A549 (cell line): ENCODE results near the gene RABL2B.

Source experiments
- CEBPB ChIP-seq, 2 experiments: fragments of >200 bp in 1 of 2; sonication (Bioruptor Twin) in 1 of 2; formaldehyde crosslinking in 1 of 2; IDR thresholded peaks; 2 replicates each; pipeline ENCODE4 v1.6.1; 2012 to 2016
- EP300 ChIP-seq, 2 experiments: fragments of >200 bp; sonication (Bioruptor Twin); formaldehyde crosslinking; IDR thresholded peaks; 2 replicates in 1 of 2; 3 replicates in 1 of 2; pipeline ENCODE4 v1.6.1; 2016 to 2017
- KDM1A ChIP-seq: fragments of 200-600 bp; sonication (generic); IDR thresholded peaks from 2 replicates; pipeline ENCODE4 v1.6.1; 2016; ENCODE audit warnings: low read depth, mild to moderate bottlenecking
- MAFK ChIP-seq: fragments of 450-650 bp; IDR thresholded peaks from 2 replicates; pipeline ENCODE4 v1.6.1; 2014; ENCODE audit not compliant: partially characterized antibody
- MAZ ChIP-seq: fragments of 150-350 bp; IDR thresholded peaks from 2 replicates; pipeline ENCODE4 v1.6.1; 2014; ENCODE audit warnings: antibody characterized with exemption, low read depth, low read length, borderline replicate concordance
- POLR2A ChIP-seq: IDR thresholded peaks from 2 replicates; pipeline ENCODE4 v1.6.1; 2012; ENCODE audit warnings: mild to moderate bottlenecking, low read length
- RAD21 ChIP-seq, 2 experiments: fragments of >200 bp in 1 of 2; sonication (Bioruptor Twin) in 1 of 2; formaldehyde crosslinking in 1 of 2; IDR thresholded peaks in 1 of 2; conservative IDR thresholded peaks in 1 of 2; 2 replicates in 1 of 2; 3 replicates in 1 of 2; pipeline ENCODE4 v1.6.1; 2012 to 2018; ENCODE audit warnings: inconsistent platforms in 1 of 2
- RARB ChIP-seq: fragments of 250-450 bp; sonication (Bioruptor Pico); IDR thresholded peaks from 2 replicates; pipeline ENCODE4 v1.8.0; 2021; ENCODE audit warnings: mild to moderate bottlenecking, moderate library complexity
- TF ChIP-seq, protein P1 (sequence below): fragments of >200 bp; sonication (Bioruptor Twin); formaldehyde crosslinking; IDR thresholded peaks from 3 replicates; pipeline ENCODE4 v1.5.1; 2016
- TF ChIP-seq, protein P2 (sequence below): fragments of >200 bp; sonication (Bioruptor Twin); formaldehyde crosslinking; IDR thresholded peaks from 3 replicates; pipeline ENCODE4 v1.6.1; 2016
- TF ChIP-seq, protein P3 (sequence below): fragments of 150-350 bp; IDR thresholded peaks from 2 replicates; pipeline ENCODE4 v1.6.1; 2014; ENCODE audit warnings: low read depth, mild to moderate bottlenecking, low read length
- TF ChIP-seq, protein P4 (sequence below): fragments of 250-450 bp; sonication (Bioruptor Pico); IDR thresholded peaks from 2 replicates; pipeline ENCODE4 v1.5.0; 2021; ENCODE audit warnings: mild to moderate bottlenecking, moderate library complexity, borderline replicate concordance

DNA sequence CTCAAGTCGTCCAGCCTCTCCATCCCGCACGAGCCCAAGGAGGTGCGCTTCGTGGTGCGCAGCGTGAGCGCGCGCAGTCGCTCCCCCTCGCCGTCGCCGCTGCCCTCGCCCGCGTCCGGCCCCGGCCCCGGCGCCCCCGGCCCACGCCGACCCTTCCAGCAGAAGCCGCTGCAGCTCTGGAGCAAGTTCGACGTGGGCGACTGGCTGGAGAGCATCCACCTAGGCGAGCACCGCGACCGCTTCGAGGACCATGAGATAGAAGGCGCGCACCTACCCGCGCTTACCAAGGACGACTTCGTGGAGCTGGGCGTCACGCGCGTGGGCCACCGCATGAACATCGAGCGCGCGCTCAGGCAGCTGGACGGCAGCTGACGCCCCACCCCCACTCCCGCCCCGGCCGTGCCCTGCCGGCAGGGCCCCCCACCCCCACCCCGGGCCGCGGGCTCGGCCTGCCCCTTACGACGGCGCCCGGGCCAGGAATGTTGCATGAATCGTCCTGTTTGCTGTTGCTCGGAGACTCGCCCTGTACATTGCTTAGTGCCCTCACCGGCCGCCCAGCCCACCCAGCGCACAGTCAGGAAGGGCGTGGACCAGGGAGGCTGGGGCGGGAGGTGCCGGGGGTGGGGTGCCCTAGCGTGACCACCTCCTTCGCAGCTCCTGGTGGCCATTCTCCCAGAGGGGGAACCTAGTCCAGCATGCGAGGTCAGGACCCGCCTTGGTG lies 52.3 kb downstream of the RABL2B start:
- TF ChIP-seq, protein P1, sequence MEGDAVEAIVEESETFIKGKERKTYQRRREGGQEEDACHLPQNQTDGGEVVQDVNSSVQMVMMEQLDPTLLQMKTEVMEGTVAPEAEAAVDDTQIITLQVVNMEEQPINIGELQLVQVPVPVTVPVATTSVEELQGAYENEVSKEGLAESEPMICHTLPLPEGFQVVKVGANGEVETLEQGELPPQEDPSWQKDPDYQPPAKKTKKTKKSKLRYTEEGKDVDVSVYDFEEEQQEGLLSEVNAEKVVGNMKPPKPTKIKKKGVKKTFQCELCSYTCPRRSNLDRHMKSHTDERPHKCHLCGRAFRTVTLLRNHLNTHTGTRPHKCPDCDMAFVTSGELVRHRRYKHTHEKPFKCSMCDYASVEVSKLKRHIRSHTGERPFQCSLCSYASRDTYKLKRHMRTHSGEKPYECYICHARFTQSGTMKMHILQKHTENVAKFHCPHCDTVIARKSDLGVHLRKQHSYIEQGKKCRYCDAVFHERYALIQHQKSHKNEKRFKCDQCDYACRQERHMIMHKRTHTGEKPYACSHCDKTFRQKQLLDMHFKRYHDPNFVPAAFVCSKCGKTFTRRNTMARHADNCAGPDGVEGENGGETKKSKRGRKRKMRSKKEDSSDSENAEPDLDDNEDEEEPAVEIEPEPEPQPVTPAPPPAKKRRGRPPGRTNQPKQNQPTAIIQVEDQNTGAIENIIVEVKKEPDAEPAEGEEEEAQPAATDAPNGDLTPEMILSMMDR: no peak
- TF ChIP-seq MAFK (no peak), POLR2A (no peak), EP300 (IDR thresholded peaks at IDR 0.05) (no peak), MAZ (no peak), CEBPB (IDR thresholded peaks at IDR 0.05) (no peak), RARB (CRISPR knock-in tag) (no peak), KDM1A (no peak), RAD21 (conservative IDR thresholded peaks at IDR 0.05 in 1 of 2, IDR thresholded peaks at IDR 0.05 in 1 of 2) (no peak)
- TF ChIP-seq, protein P2, sequence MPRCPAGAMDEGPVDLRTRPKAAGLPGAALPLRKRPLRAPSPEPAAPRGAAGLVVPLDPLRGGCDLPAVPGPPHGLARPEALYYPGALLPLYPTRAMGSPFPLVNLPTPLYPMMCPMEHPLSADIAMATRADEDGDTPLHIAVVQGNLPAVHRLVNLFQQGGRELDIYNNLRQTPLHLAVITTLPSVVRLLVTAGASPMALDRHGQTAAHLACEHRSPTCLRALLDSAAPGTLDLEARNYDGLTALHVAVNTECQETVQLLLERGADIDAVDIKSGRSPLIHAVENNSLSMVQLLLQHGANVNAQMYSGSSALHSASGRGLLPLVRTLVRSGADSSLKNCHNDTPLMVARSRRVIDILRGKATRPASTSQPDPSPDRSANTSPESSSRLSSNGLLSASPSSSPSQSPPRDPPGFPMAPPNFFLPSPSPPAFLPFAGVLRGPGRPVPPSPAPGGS: no peak
- TF ChIP-seq, protein P3, sequence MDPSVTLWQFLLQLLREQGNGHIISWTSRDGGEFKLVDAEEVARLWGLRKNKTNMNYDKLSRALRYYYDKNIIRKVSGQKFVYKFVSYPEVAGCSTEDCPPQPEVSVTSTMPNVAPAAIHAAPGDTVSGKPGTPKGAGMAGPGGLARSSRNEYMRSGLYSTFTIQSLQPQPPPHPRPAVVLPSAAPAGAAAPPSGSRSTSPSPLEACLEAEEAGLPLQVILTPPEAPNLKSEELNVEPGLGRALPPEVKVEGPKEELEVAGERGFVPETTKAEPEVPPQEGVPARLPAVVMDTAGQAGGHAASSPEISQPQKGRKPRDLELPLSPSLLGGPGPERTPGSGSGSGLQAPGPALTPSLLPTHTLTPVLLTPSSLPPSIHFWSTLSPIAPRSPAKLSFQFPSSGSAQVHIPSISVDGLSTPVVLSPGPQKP: no peak
- TF ChIP-seq, protein P4, sequence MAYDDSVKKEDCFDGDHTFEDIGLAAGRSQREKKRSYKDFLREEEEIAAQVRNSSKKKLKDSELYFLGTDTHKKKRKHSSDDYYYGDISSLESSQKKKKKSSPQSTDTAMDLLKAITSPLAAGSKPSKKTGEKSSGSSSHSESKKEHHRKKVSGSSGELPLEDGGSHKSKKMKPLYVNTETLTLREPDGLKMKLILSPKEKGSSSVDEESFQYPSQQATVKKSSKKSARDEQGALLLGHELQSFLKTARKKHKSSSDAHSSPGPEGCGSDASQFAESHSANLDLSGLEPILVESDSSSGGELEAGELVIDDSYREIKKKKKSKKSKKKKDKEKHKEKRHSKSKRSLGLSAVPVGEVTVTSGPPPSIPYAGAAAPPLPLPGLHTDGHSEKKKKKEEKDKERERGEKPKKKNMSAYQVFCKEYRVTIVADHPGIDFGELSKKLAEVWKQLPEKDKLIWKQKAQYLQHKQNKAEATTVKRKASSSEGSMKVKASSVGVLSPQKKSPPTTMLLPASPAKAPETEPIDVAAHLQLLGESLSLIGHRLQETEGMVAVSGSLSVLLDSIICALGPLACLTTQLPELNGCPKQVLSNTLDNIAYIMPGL: no peak
